Measurements from ENCODE around the gene BLOC1S4.
"Not testable (repeated sequence)": the region's sequence is repeated elsewhere in the genome, so short reads cannot be mapped to it uniquely, and the experiment has no call there.

Gene BLOC1S4

DNA sequence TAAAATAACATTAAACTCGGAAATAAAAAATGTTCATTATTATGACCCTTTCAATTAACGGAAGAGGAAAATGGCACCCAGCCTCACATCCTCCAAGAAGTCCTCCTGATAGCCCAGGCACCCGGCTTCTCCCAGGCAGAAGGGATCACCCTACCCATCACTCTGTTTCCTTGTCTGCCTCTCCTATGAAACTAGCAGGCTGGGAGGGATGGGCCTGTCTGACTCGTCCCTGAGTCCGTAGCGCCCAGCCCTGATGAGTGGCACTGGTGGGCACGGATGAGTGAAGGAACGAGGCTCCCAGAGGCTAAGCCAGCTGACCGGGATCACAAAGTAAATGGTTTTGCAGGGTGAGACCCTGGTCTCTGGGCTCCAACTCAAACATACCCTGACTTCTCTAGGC is 37.9 kb downstream of the BLOC1S4 start:
- H4K5ac ChIP-seq (ENCODE audit: low read length), result no peak overlapping the region
- no peak overlapping the region for H2BK15ac ChIP-seq (replicated peaks; ENCODE audit: low read depth)
- H3K23ac ChIP-seq (ENCODE audit: low read length), result no peak overlapping the region
- no peaks in the 10 kb centered on the region for H3K79me1 ChIP-seq (ENCODE audit: low read length)
- WGBS (ENCODE audit: extremely low coverage, insufficient coverage, low lambda C conversion rate), result no CpG with 5 or more reads among the region's 9 CpGs
- H3K4me3 ChIP-seq (ENCODE audit: low read length), result no peak overlapping the region
- H3K18ac ChIP-seq (ENCODE audit: low read length), result no peak overlapping the region
- no peak overlapping the region for H2AK5ac ChIP-seq (ENCODE audit: low read length)
- H3K4me1 ChIP-seq (ENCODE audit: control insufficient read depth, low read depth, low read length), result no peaks in the 10 kb centered on the region
- DNase-seq, result no peak
- H2BK120ac ChIP-seq (ENCODE audit: low read depth, low read length), result no peak overlapping the region
- no peak overlapping the region for H3K56ac ChIP-seq (ENCODE audit: low read length)
- no peak overlapping the region for H2BK5ac ChIP-seq (ENCODE audit: low read length)
- H3K36me3 ChIP-seq (ENCODE audit: control insufficient read depth, insufficient read depth, low read length), result no peaks in the 10 kb centered on the region
- no peaks in the 10 kb centered on the region for H3K79me2 ChIP-seq (ENCODE audit: control insufficient read depth, insufficient read depth, low read length)
- H3K4ac ChIP-seq (ENCODE audit: low read depth, low read length), result no peak overlapping the region
- H3K4me2 ChIP-seq (ENCODE audit: low read length), result no peak overlapping the region
- no peak overlapping the region for H3K27ac ChIP-seq (ENCODE audit: low read depth, low read length)
- H4K8ac ChIP-seq (ENCODE audit: low read depth, low read length), result no peak overlapping the region
- no peak overlapping the region for H3K9ac ChIP-seq (ENCODE audit: low read length)
- H3K27me3 ChIP-seq (ENCODE audit: insufficient read depth, low read length, poor library complexity), result no peaks in the 10 kb centered on the region

DNA sequence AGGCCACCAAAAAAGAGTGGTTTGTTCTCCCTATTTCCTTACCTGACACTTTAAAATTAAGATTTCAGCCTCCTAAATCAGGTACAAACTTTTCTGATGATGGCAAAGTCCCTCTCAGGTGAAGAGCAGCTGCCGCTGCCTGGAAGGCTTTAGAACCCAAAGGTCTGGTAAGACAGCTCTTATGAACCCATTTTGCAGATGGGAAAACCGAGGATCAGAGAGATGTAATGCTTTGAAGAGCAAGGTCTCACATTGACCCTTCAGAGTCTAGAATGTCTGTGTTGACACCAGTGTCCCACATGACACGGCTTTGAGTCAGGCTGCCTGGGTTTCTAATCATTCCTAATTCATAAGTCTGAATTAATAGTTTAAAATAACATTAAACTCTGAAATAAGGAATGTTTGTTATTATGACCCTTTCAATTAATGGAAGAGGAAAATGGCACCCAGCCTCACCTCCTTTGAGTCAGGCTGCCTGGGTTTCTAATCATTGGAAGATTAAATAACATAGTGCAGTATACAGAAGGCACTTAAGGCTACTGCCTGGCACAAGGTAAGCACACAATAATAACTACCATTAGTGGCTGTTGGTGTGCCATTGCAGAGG is 38.6 kb downstream of the BLOC1S4 start:
- no peak overlapping the region for H3K27ac ChIP-seq (ENCODE audit: low read depth, low read length)
- H3K4me3 ChIP-seq (ENCODE audit: low read length), result no peak overlapping the region
- H3K27me3 ChIP-seq (ENCODE audit: insufficient read depth, low read length, poor library complexity), result no peaks in the 10 kb centered on the region
- no peak overlapping the region for H2AK5ac ChIP-seq (ENCODE audit: low read length)
- DNase-seq, result no peak
- H3K56ac ChIP-seq (ENCODE audit: low read length), result no peak overlapping the region
- no peaks in the 10 kb centered on the region for H3K79me2 ChIP-seq (ENCODE audit: control insufficient read depth, insufficient read depth, low read length)
- H3K23ac ChIP-seq (ENCODE audit: low read length), result no peak overlapping the region
- H3K79me1 ChIP-seq (ENCODE audit: low read length), result no peaks in the 10 kb centered on the region
- H3K36me3 ChIP-seq (ENCODE audit: control insufficient read depth, insufficient read depth, low read length), result no peaks in the 10 kb centered on the region
- no peaks in the 10 kb centered on the region for H3K4me1 ChIP-seq (ENCODE audit: control insufficient read depth, low read depth, low read length)
- H3K18ac ChIP-seq (ENCODE audit: low read length), result no peak overlapping the region
- H3K9ac ChIP-seq (ENCODE audit: low read length), result no peak overlapping the region
- H4K5ac ChIP-seq (ENCODE audit: low read length), result no peak overlapping the region
- no peak overlapping the region for H2BK5ac ChIP-seq (ENCODE audit: low read length)
- H3K4ac ChIP-seq (ENCODE audit: low read depth, low read length), result no peak overlapping the region
- no CpG with 5 or more reads among the region's 3 CpGs for WGBS (ENCODE audit: extremely low coverage, insufficient coverage, low lambda C conversion rate)
- H2BK15ac ChIP-seq (replicated peaks; ENCODE audit: low read depth), result no peak overlapping the region
- H2BK120ac ChIP-seq (ENCODE audit: low read depth, low read length), result no peak overlapping the region
- H3K4me2 ChIP-seq (ENCODE audit: low read length), result no peak overlapping the region
- H4K8ac ChIP-seq (ENCODE audit: low read depth, low read length), result no peak overlapping the region

DNA sequence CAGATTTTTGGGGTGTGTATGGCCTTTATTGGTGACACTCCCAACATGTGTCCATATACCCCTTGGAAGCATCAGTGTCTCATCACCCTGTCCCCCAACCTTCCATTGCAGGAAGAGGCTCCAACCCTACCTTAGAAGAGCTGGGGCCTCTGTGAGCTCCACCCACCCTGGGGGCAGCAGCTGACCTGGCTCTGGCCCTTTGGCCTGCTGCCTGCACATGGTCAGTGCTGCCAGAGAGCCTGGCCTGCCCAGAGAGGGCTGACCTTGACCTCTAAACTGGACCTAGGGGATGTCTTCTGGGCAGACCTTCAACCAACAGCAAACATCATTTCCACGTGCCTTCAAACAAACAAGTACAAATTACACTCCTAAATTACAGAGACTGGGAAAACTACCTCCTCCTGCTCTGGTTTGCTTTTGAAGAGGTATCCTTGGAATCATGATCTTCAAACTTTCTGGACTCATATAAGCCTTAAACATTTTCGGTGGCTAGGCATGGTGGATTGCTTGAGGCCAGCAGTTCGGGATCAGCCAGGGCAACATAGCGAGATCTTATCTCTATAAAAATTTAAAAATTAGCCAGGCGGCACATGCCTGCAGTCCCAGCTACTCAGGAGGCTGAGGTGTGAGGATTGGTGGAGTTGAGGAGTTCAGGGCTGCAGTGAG is 39.2 kb downstream of the BLOC1S4 start:
- H3K4me3 ChIP-seq (ENCODE audit: low read length), result no peak overlapping the region
- H2BK5ac ChIP-seq (ENCODE audit: low read length), result no peak overlapping the region
- H3K27me3 ChIP-seq (ENCODE audit: insufficient read depth, low read length, poor library complexity), result no peaks in the 10 kb centered on the region
- no peak overlapping the region for H2BK120ac ChIP-seq (ENCODE audit: low read depth, low read length)
- no peaks in the 10 kb centered on the region for H3K79me2 ChIP-seq (ENCODE audit: control insufficient read depth, insufficient read depth, low read length)
- H4K5ac ChIP-seq (ENCODE audit: low read length), result no peak overlapping the region
- H2BK15ac ChIP-seq (replicated peaks; ENCODE audit: low read depth), result no peak overlapping the region
- no peak overlapping the region for H2AK5ac ChIP-seq (ENCODE audit: low read length)
- no peak overlapping the region for H3K4me2 ChIP-seq (ENCODE audit: low read length)
- no peak for DNase-seq
- H3K27ac ChIP-seq (ENCODE audit: low read depth, low read length), result no peak overlapping the region
- H4K8ac ChIP-seq (ENCODE audit: low read depth, low read length), result no peak overlapping the region
- WGBS (ENCODE audit: extremely low coverage, insufficient coverage, low lambda C conversion rate), result no CpG with 5 or more reads among the region's 5 CpGs
- no peak overlapping the region for H3K18ac ChIP-seq (ENCODE audit: low read length)
- H3K79me1 ChIP-seq (ENCODE audit: low read length), result no peaks in the 10 kb centered on the region
- H3K9ac ChIP-seq (ENCODE audit: low read length), result no peak overlapping the region
- no peaks in the 10 kb centered on the region for H3K4me1 ChIP-seq (ENCODE audit: control insufficient read depth, low read depth, low read length)
- H3K4ac ChIP-seq (ENCODE audit: low read depth, low read length), result no peak overlapping the region
- no peak overlapping the region for H3K56ac ChIP-seq (ENCODE audit: low read length)
- H3K36me3 ChIP-seq (ENCODE audit: control insufficient read depth, insufficient read depth, low read length), result no peaks in the 10 kb centered on the region
- H3K23ac ChIP-seq (ENCODE audit: low read length), result no peak overlapping the region

GRCh38 chr4:6756345-6756744 is 40.4 kb downstream of the BLOC1S4 start:
- not testable (repeated sequence) for H2AK5ac ChIP-seq (ENCODE audit: low read length); H4K8ac ChIP-seq (ENCODE audit: low read depth, low read length); H2BK5ac ChIP-seq (ENCODE audit: low read length); H3K36me3 ChIP-seq (ENCODE audit: control insufficient read depth, insufficient read depth, low read length); H2BK15ac ChIP-seq (replicated peaks; ENCODE audit: low read depth); H2BK120ac ChIP-seq (ENCODE audit: low read depth, low read length); H3K27me3 ChIP-seq (ENCODE audit: insufficient read depth, low read length, poor library complexity); H3K56ac ChIP-seq (ENCODE audit: low read length); H3K79me1 ChIP-seq (ENCODE audit: low read length); H3K9ac ChIP-seq (ENCODE audit: low read length); H3K18ac ChIP-seq (ENCODE audit: low read length); H3K4me1 ChIP-seq (ENCODE audit: control insufficient read depth, low read depth, low read length); DNase-seq; H3K27ac ChIP-seq (ENCODE audit: low read depth, low read length); H3K23ac ChIP-seq (ENCODE audit: low read length); H3K79me2 ChIP-seq (ENCODE audit: control insufficient read depth, insufficient read depth, low read length); H3K4me3 ChIP-seq (ENCODE audit: low read length); H4K5ac ChIP-seq (ENCODE audit: low read length); H3K4ac ChIP-seq (ENCODE audit: low read depth, low read length); H3K4me2 ChIP-seq (ENCODE audit: low read length)
- no CpG with 5 or more reads among the region's 6 CpGs for WGBS (ENCODE audit: extremely low coverage, insufficient coverage, low lambda C conversion rate)

DNA sequence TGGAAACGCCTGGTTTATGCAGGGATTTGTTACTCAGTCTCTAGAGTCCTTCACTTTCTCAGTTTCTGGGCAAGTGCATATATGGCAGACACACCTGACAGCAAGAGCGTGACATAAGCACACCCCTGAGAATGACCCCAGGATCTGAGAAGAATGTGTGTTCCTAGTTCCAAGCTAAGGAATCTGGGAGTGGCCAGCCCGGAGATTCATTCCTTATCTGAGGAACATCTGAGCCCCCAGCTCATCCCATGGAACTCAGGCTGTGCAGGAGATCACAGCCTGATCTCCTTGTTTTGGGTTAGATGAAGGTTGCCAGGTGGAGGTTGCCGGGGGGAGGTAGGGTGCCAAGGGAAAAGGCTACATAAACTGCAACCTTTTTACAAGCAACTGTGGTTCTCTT is 42.8 kb downstream of the BLOC1S4 start:
- H2BK5ac ChIP-seq (ENCODE audit: low read length), result no peak overlapping the region
- H3K4me1 ChIP-seq (ENCODE audit: control insufficient read depth, low read depth, low read length), result no peaks in the 10 kb centered on the region
- H2BK120ac ChIP-seq (ENCODE audit: low read depth, low read length), result no peak overlapping the region
- H3K4ac ChIP-seq (ENCODE audit: low read depth, low read length), result no peak overlapping the region
- H4K8ac ChIP-seq (ENCODE audit: low read depth, low read length), result no peak overlapping the region
- no peak overlapping the region for H3K56ac ChIP-seq (ENCODE audit: low read length)
- no peak overlapping the region for H3K4me2 ChIP-seq (ENCODE audit: low read length)
- no peak overlapping the region for H4K5ac ChIP-seq (ENCODE audit: low read length)
- no peak overlapping the region for H3K27ac ChIP-seq (ENCODE audit: low read depth, low read length)
- no CpG with 5 or more reads among the region's 4 CpGs for whole genome bisulfite sequencing (ENCODE audit: extremely low coverage, insufficient coverage, low lambda C conversion rate)
- no peak overlapping the region for H2BK15ac ChIP-seq (replicated peaks; ENCODE audit: low read depth)
- no peaks in the 10 kb centered on the region for H3K27me3 ChIP-seq (ENCODE audit: insufficient read depth, low read length, poor library complexity)
- H3K36me3 ChIP-seq (ENCODE audit: control insufficient read depth, insufficient read depth, low read length), result no peaks in the 10 kb centered on the region
- no peak overlapping the region for H3K4me3 ChIP-seq (ENCODE audit: low read length)
- no peaks in the 10 kb centered on the region for H3K79me1 ChIP-seq (ENCODE audit: low read length)
- H3K23ac ChIP-seq (ENCODE audit: low read length), result no peak overlapping the region
- H2AK5ac ChIP-seq (ENCODE audit: low read length), result no peak overlapping the region
- H3K9ac ChIP-seq (ENCODE audit: low read length), result no peak overlapping the region
- DNase-seq, result peak; percentile 77
- H3K18ac ChIP-seq (ENCODE audit: low read length), result no peak overlapping the region
- H3K79me2 ChIP-seq (ENCODE audit: control insufficient read depth, insufficient read depth, low read length), result no peaks in the 10 kb centered on the region

GRCh38 chr4:6760865-6761264 is 44.9 kb downstream of the BLOC1S4 start:
- H3K4me1 ChIP-seq (ENCODE audit: control insufficient read depth, low read depth, low read length), result no peaks in the 10 kb centered on the region
- no peak overlapping the region for H2BK5ac ChIP-seq (ENCODE audit: low read length)
- H3K27ac ChIP-seq (ENCODE audit: low read depth, low read length), result no peak overlapping the region
- H3K56ac ChIP-seq (ENCODE audit: low read length), result no peak overlapping the region
- no peak overlapping the region for H2BK120ac ChIP-seq (ENCODE audit: low read depth, low read length)
- H2BK15ac ChIP-seq (replicated peaks; ENCODE audit: low read depth), result no peak overlapping the region
- no peaks in the 10 kb centered on the region for H3K27me3 ChIP-seq (ENCODE audit: insufficient read depth, low read length, poor library complexity)
- H4K5ac ChIP-seq (ENCODE audit: low read length), result no peak overlapping the region
- H4K8ac ChIP-seq (ENCODE audit: low read depth, low read length), result no peak overlapping the region
- no peak overlapping the region for H3K18ac ChIP-seq (ENCODE audit: low read length)
- no peaks in the 10 kb centered on the region for H3K36me3 ChIP-seq (ENCODE audit: control insufficient read depth, insufficient read depth, low read length)
- no peaks in the 10 kb centered on the region for H3K79me1 ChIP-seq (ENCODE audit: low read length)
- no peak overlapping the region for H3K23ac ChIP-seq (ENCODE audit: low read length)
- no CpG with 5 or more reads among the region's 9 CpGs for WGBS (ENCODE audit: extremely low coverage, insufficient coverage, low lambda C conversion rate)
- H3K4me3 ChIP-seq (ENCODE audit: low read length), result no peak overlapping the region
- H3K4ac ChIP-seq (ENCODE audit: low read depth, low read length), result no peak overlapping the region
- no peak overlapping the region for H3K9ac ChIP-seq (ENCODE audit: low read length)
- no peak overlapping the region for H3K4me2 ChIP-seq (ENCODE audit: low read length)
- H3K79me2 ChIP-seq (ENCODE audit: control insufficient read depth, insufficient read depth, low read length), result no peaks in the 10 kb centered on the region
- DNase-seq, result no peak
- no peak overlapping the region for H2AK5ac ChIP-seq (ENCODE audit: low read length)
